ENCODE data around the gene JMJD7.

DNA sequence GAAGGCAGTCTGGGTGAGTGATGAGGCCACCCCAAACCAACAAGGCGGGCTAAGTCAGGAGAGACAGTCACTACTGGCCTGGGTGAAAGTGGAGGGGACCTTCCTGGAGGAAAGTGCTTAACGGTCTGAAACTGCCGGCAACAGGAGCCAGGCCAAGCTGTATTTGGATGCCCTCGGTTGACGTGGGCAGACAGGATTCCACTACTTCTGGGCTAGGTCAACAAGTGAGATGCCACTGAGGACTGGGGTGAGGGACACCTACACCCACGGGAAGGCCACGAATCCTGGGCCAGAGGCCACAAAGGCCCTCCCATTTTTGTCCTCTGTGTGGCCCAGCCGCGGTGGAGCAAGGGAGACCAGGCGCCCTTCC is 53.6 kb downstream of the JMJD7 start:
- TF ChIP-seq POLR2A (IDR thresholded peaks at IDR 0.05) (no peak), CTCF (IDR thresholded peaks at IDR 0.05) (no peak)
